Activated T-cell treated with anti-CD3 and anti-CD28 coated beads, Interleukin-2, amount 50 U/mL, for 24 hours (primary cell): ENCODE data around the gene TRAPPC4.
"Not testable (repeated sequence)": the region's sequence is repeated elsewhere in the genome, so short reads cannot be mapped to it uniquely, and the experiment has no call there.

Experiments
- DNase-seq: peaks from one replicate; pipeline ENCODE4 v3.0.0-alpha.2; 2020
- H3K27ac Mint-ChIP-seq: 2 replicates; pipeline ENCODE4 v1.8.0; 2020; ENCODE audit warnings: mild to moderate bottlenecking, mixed read lengths
- H3K27me3 Mint-ChIP-seq: 2 replicates; pipeline ENCODE4 v1.8.0; 2020; ENCODE audit warnings: mixed read lengths
- H3K36me3 Mint-ChIP-seq: 2 replicates; pipeline ENCODE4 v1.8.0; 2020; ENCODE audit warnings: low read depth, mixed read lengths
- H3K4me1 Mint-ChIP-seq: 2 replicates; pipeline ENCODE4 v1.8.0; 2020; ENCODE audit warnings: low read depth, mixed read lengths
- H3K4me3 Mint-ChIP-seq: 2 replicates; pipeline ENCODE4 v1.8.0; 2020; ENCODE audit warnings: mild to moderate bottlenecking, moderate library complexity, mixed read lengths
- H3K9me3 Mint-ChIP-seq: 2 replicates; pipeline ENCODE4 v1.8.0; 2020; ENCODE audit warnings: mixed read lengths

TRAPPC4 gene

GRCh38 chr11:119059128-119059527, 40.6 kb downstream of the TRAPPC4 start:
- not testable (repeated sequence) for H3K27ac Mint-ChIP-seq, H3K9me3 Mint-ChIP-seq, DNase-seq, H3K27me3 Mint-ChIP-seq, H3K4me3 Mint-ChIP-seq
- Mint-ChIP-seq H3K4me1 (peaks cover 35% of the 10 kb centered on the region), H3K36me3 (peaks cover 50% of the 10 kb centered on the region)

GRCh38 chr11:119061256-119061655, 42.7 kb downstream of the TRAPPC4 start:
- Mint-ChIP-seq H3K27me3 (no peaks in the 10 kb centered on the region), H3K4me1 (peaks cover 29% of the 10 kb centered on the region), H3K4me3 (no peak overlapping the region), H3K27ac (no peak overlapping the region), H3K36me3 (peaks cover 41% of the 10 kb centered on the region), H3K9me3 (no peaks in the 10 kb centered on the region)
- no peak for DNase-seq

- Mint-ChIP-seq H3K36me3 (peaks cover 41% of the 10 kb centered on the region), H3K27me3 (no peaks in the 10 kb centered on the region), H3K4me3 (no peak overlapping the region), H3K4me1 (peaks cover 35% of the 10 kb centered on the region), H3K9me3 (no peaks in the 10 kb centered on the region), H3K27ac (no peak overlapping the region)
- DNase-seq = no peak
Observed at GRCh38 chr11:119062779-119063178, 44.2 kb downstream of the TRAPPC4 start.

GRCh38 chr11:119065369-119065768, 46.8 kb downstream of the TRAPPC4 start:
- DNase-seq = no peak
- no peaks in the 10 kb centered on the region for H3K27me3 Mint-ChIP-seq
- H3K9me3 Mint-ChIP-seq = no peaks in the 10 kb centered on the region
- H3K36me3 Mint-ChIP-seq = peaks cover 50% of the 10 kb centered on the region
- peak overlapping the region; percentile 98 for H3K27ac Mint-ChIP-seq
- H3K4me1 Mint-ChIP-seq = peaks cover 40% of the 10 kb centered on the region
- peak overlapping the region; percentile 96 for H3K4me3 Mint-ChIP-seq

GRCh38 chr11:119067371-119068222, 49.0 kb downstream of the TRAPPC4 start, which contains the start of gene VPS11:
Gene VPS11, plus strand, starts transcription at chr11:119067818. Its CDS starts 6 bp downstream, at chr11:119067824.
- Mint-ChIP-seq H3K4me3 (peak within 1 kb of the TSS; percentile 96), H3K4me1 (peaks cover 43% of the 10 kb centered on the region), H3K27me3 (no peaks in the 10 kb centered on the region), H3K27ac (peak within 1 kb of the TSS; percentile 98), H3K36me3 (peaks cover 62% of the 10 kb centered on the region), H3K9me3 (no peaks in the 10 kb centered on the region)
- DNase-seq = peak; percentile 96
